Liver (tissue), 9 donors: Measurements from ENCODE around the gene TIMM17A. TPM values are rescaled to one million over a fixed set of nuclear protein-coding genes. Genes with fewer than 3 reads are reported as not detected.

Experiments used
- DNase-seq: peaks from one replicate; pipeline ENCODE4 v3.0.0-alpha.2; 2017; ENCODE audit warnings: low spot score
- H3K27ac ChIP-seq, 2 donors: one replicate each; pipeline ENCODE4 v1.7.0; 2013; ENCODE audit warnings: inconsistent platforms in 2 of 2, low read length in 2 of 2, control low read depth in 1 of 2, low read depth in 1 of 2, mild to moderate bottlenecking in 1 of 2
- H3K27me3 ChIP-seq, 4 donors: one replicate each; pipeline versions ENCODE4 v1.6.1 to v1.7.0; 2013; ENCODE audit warnings: low read length in 3 of 4, inconsistent platforms in 1 of 4, mild to moderate bottlenecking in 1 of 4, moderate library complexity in 1 of 4; ENCODE audit not compliant: control insufficient read depth in 4 of 4, insufficient read depth in 4 of 4
- H3K36me3 ChIP-seq, 4 donors: one replicate each; pipeline versions ENCODE4 v1.6.1 to v1.7.0; 2013; ENCODE audit warnings: low read length in 3 of 4, mild to moderate bottlenecking in 3 of 4, low read depth in 1 of 4, moderate library complexity in 1 of 4; ENCODE audit not compliant: control insufficient read depth in 4 of 4, insufficient read depth in 3 of 4
- H3K4me1 ChIP-seq, 4 donors: one replicate each; pipeline versions ENCODE4 v1.6.1 to v1.7.0; 2013; ENCODE audit warnings: low read length in 3 of 4, mild to moderate bottlenecking in 3 of 4, moderate library complexity in 1 of 4; ENCODE audit not compliant: control insufficient read depth in 4 of 4, insufficient read depth in 4 of 4
- H3K4me3 ChIP-seq, 3 donors: one replicate each; pipeline versions ENCODE4 v1.6.1 to v1.7.0; 2013; ENCODE audit warnings: low read length in 3 of 3, control low read depth in 1 of 3, low read depth in 1 of 3, mild to moderate bottlenecking in 1 of 3
- H3K9ac ChIP-seq, 2 donors: one replicate each; pipeline ENCODE4 v1.7.0; 2013; ENCODE audit warnings: low read length in 2 of 2, mild to moderate bottlenecking in 2 of 2, moderate library complexity in 2 of 2, control low read depth in 1 of 2, low read depth in 1 of 2
- H3K9me3 ChIP-seq, 4 donors: one replicate each; pipeline versions ENCODE4 v1.6.1 to v1.7.0; 2013; ENCODE audit warnings: low read length in 3 of 4; ENCODE audit not compliant: control insufficient read depth in 4 of 4
- ATF3 ChIP-seq: IDR thresholded peaks from 2 replicates; pipeline ENCODE4 v1.6.1; 2016; ENCODE audit warnings: antibody characterized with exemption
- CTCF ChIP-seq: fragments of 150-350 bp; IDR thresholded peaks from 2 replicates; pipeline ENCODE4 v1.5.1; 2017; ENCODE audit warnings: improper control_type of control experiment, low read depth, low read length; ENCODE audit not compliant: missing input control
- EGR1 ChIP-seq, 2 donors: IDR thresholded peaks; 2 replicates each; pipeline ENCODE4 v1.6.1; 2016 to 2018; ENCODE audit warnings: antibody characterized with exemption in 2 of 2, low read depth in 2 of 2
- FOXA1 ChIP-seq: IDR thresholded peaks from 2 replicates; pipeline ENCODE4 v1.6.1; 2016; ENCODE audit warnings: antibody characterized with exemption
- FOXA2 ChIP-seq: IDR thresholded peaks from 2 replicates; pipeline ENCODE4 v1.6.1; 2016; ENCODE audit warnings: antibody characterized with exemption
- GABPA ChIP-seq, 2 donors: IDR thresholded peaks in 1 of 2; conservative IDR thresholded peaks in 1 of 2; 2 replicates each; pipeline ENCODE4 v1.6.1; 2016; ENCODE audit warnings: antibody characterized with exemption in 2 of 2, mild to moderate bottlenecking in 1 of 2, moderate library complexity in 1 of 2
- HNF4A ChIP-seq, 2 donors: conservative IDR thresholded peaks; 2 replicates each; pipeline ENCODE4 v1.6.1; 2016; ENCODE audit warnings: antibody characterized with exemption in 2 of 2, mild to moderate bottlenecking in 2 of 2
- HNF4G ChIP-seq: IDR thresholded peaks from 2 replicates; pipeline ENCODE4 v1.6.1; 2016; ENCODE audit warnings: antibody characterized with exemption
- JUND ChIP-seq, 2 donors: IDR thresholded peaks; 2 replicates each; pipeline ENCODE4 v1.6.1; 2016; ENCODE audit warnings: antibody characterized with exemption in 2 of 2
- MAX ChIP-seq: IDR thresholded peaks from 2 replicates; pipeline ENCODE4 v1.6.1; 2016; ENCODE audit warnings: antibody characterized with exemption
- NR2F2 ChIP-seq: IDR thresholded peaks from 2 replicates; pipeline ENCODE4 v1.6.1; 2016; ENCODE audit warnings: antibody characterized with exemption
- RAD21 ChIP-seq, 2 donors: IDR thresholded peaks; 2 replicates each; pipeline ENCODE4 v1.6.1; 2016; ENCODE audit warnings: antibody characterized with exemption in 2 of 2, mild to moderate bottlenecking in 2 of 2
- REST ChIP-seq: IDR thresholded peaks from 2 replicates; pipeline ENCODE4 v1.6.1; 2016; ENCODE audit warnings: antibody characterized with exemption, mild to moderate bottlenecking
- RXRA ChIP-seq, 2 donors: IDR thresholded peaks; 2 replicates each; pipeline ENCODE4 v1.6.1; 2017 to 2018; ENCODE audit warnings: antibody characterized with exemption in 2 of 2, mild to moderate bottlenecking in 1 of 2
- SP1 ChIP-seq: IDR thresholded peaks from 2 replicates; pipeline ENCODE4 v1.6.1; 2018; ENCODE audit warnings: antibody characterized with exemption, mild to moderate bottlenecking
- TAF1 ChIP-seq: conservative IDR thresholded peaks from 2 replicates; pipeline ENCODE4 v1.6.1; 2016; ENCODE audit warnings: antibody characterized with exemption, mild to moderate bottlenecking
- YY1 ChIP-seq: IDR thresholded peaks from 2 replicates; pipeline ENCODE4 v1.6.1; 2016; ENCODE audit warnings: antibody characterized with exemption, mild to moderate bottlenecking
- ZBTB33 ChIP-seq: IDR thresholded peaks from 2 replicates; pipeline ENCODE4 v1.6.1; 2016; ENCODE audit warnings: antibody characterized with exemption
- WGBS: extraction: QIAGEN DNeasy Blood & Tissue Kit; methylation state at CpG from one replicate; pipeline ENCODE4 v1.1.7; 2013; 5-methylcytosine and 5-hydroxymethylcytosine counted together
- polyA plus RNA-seq, 2 donors: library from polyadenylated mRNA; stranded (reverse) in 1 of 2; unstranded in 1 of 2; fragments of 200-250 nt in 1 of 2; fragments of >200 nt in 1 of 2; fragmentation: Nextera tagmentation in 1 of 2; extraction: Ambion mirVana in 1 of 2; gene quantifications; one replicate each; pipeline versions ENCODE4 v1.2.1 to v1.2.3, GENCODE V29; 2013 to 2015
- total RNA-seq, 2 donors: library from RNA; depleted of rRNA; stranded (reverse); fragments of >200 nt; gene quantifications; one replicate each; pipeline ENCODE4 v1.2.3, GENCODE V29; 2014
- donor health status: healthy.
- donor health status: healthy.
- donor health status: healthy.
- donor health status: healthy.
- donor health status: healthy.

The TIMM17A gene
- total and polyA plus RNA-seq, 4 donors, result 21.1 to 72.1 (median 51.0) TPM

GRCh38 chr1:201945863-201946223 is 9.5 kb upstream of the TIMM17A start:
- WGBS, result 47% methylated on average over 10 of the region's 10 CpGs
- peak overlapping the region in 2 of 3 donors; percentile 25 to 39 for H3K4me3 ChIP-seq
- H3K9ac ChIP-seq, result no peak overlapping the region
- H3K36me3 ChIP-seq, result no peaks in the 10 kb centered on the region
- peak overlapping the region in 1 of 2 donors; percentile 12 for H3K27ac ChIP-seq
- H3K27me3 ChIP-seq, result peaks cover 0 to 3% (median 1%) of the 10 kb centered on the region in 4 donors
- no peak for DNase-seq
- H3K9me3 ChIP-seq, result no peaks in the 10 kb centered on the region
- TF ChIP-seq HNF4G, result no peak
- no peak for TF ChIP-seq HNF4A (conservative IDR thresholded peaks at IDR 0.05)
- no peak for TF ChIP-seq TAF1
- no peak for TF ChIP-seq SP1
- no peak for TF ChIP-seq CTCF
- no peak for TF ChIP-seq RAD21 (IDR thresholded peaks at IDR 0.05)
- no peak for TF ChIP-seq ZBTB33
- no peak for TF ChIP-seq EGR1 (IDR thresholded peaks at IDR 0.05; ENCODE audit: low read depth in 2 of 2)
- TF ChIP-seq FOXA2, result no peak
- TF ChIP-seq GABPA (IDR thresholded peaks at IDR 0.05 in 1 of 2, conservative IDR thresholded peaks at IDR 0.05 in 1 of 2), result no peak
- no peak for TF ChIP-seq RXRA (IDR thresholded peaks at IDR 0.05)
- TF ChIP-seq ATF3, result no peak
- no peak for TF ChIP-seq FOXA1
- TF ChIP-seq JUND (IDR thresholded peaks at IDR 0.05), result no peak
- TF ChIP-seq YY1, result no peak
- no peaks in the 10 kb centered on the region for H3K4me1 ChIP-seq

- Histone ChIP-seq H3K4me1 (no peaks in the 10 kb centered on the region), H3K4me3 (peak within 1 kb of the TSS in 2 of 3 donors; percentile 25 to 39), H3K27me3 (peaks cover 0 to 3% (median 1%) of the 10 kb centered on the region in 4 donors), H3K36me3 (no peaks in the 10 kb centered on the region), H3K9me3 (no peaks in the 10 kb centered on the region), H3K9ac (peak within 1 kb of the TSS in 1 of 2 donors; percentile 36), H3K27ac (peak within 1 kb of the TSS; percentile 12 to 27)
- peak; percentile 49 for DNase-seq
- WGBS, result 17% methylated on average over 28 of the region's 28 CpGs
- TF ChIP-seq RXRA (IDR thresholded peaks at IDR 0.05), result peak in 1 of 2 donors; percentile 11
- no peak for TF ChIP-seq RAD21 (IDR thresholded peaks at IDR 0.05)
- TF ChIP-seq HNF4G, result no peak
- no peak for TF ChIP-seq JUND (IDR thresholded peaks at IDR 0.05)
- TF ChIP-seq NR2F2, result peak; percentile 35
- no peak for TF ChIP-seq YY1
- TF ChIP-seq TAF1, result peak; percentile 69
- no peak for TF ChIP-seq ATF3
- peak; percentile 34 for TF ChIP-seq REST
- no peak for TF ChIP-seq ZBTB33
- no peak for TF ChIP-seq MAX
- no peak for TF ChIP-seq EGR1 (IDR thresholded peaks at IDR 0.05; ENCODE audit: low read depth in 2 of 2)
- TF ChIP-seq SP1, result peak; percentile 26
- no peak for TF ChIP-seq HNF4A (conservative IDR thresholded peaks at IDR 0.05)
- TF ChIP-seq FOXA1, result no peak
- no peak for TF ChIP-seq GABPA (IDR thresholded peaks at IDR 0.05 in 1 of 2, conservative IDR thresholded peaks at IDR 0.05 in 1 of 2)
Measured at GRCh38 chr1:201946224-201946908, 8.9 kb upstream of the TIMM17A start, which contains the start of gene LMOD1. LMOD1 (minus strand) TSS chr1:201946548; CDS start chr1:201946340, 208 bp downstream.
